CD14-positive monocyte (primary cell): ENCODE measurements around the gene MSRB3. TPM values are rescaled to one million over a fixed set of nuclear protein-coding genes. Genes with fewer than 3 reads are reported as not detected.

Experiments used
- DNase-seq, 3 donors: peaks; one replicate each; pipeline ENCODE4 v3.0.0-alpha.2; 2011 to 2022
- H2AFZ ChIP-seq: 2 replicates; pipeline ENCODE4 v1.6.0; 2012; ENCODE audit warnings: mild to moderate bottlenecking, low read depth, low read length, inconsistent platforms; ENCODE audit not compliant: insufficient read depth, poor library complexity, severe bottlenecking
- H3K27ac ChIP-seq, 2 donors: 1 replicate in 1 of 2; 2 replicates in 1 of 2; pipeline ENCODE4 v1.5.1; 2012 to 2013; ENCODE audit warnings: low read length in 2 of 2, control low read depth in 1 of 2, inconsistent platforms in 1 of 2, low read depth in 1 of 2, mild to moderate bottlenecking in 1 of 2
- H3K27me3 ChIP-seq, 2 donors: one replicate each; pipeline versions ENCODE4 v1.6.0 to v1.6.1; 2011 to 2013; ENCODE audit warnings: low read length in 2 of 2; ENCODE audit not compliant: control insufficient read depth in 2 of 2, insufficient read depth in 2 of 2
- H3K36me3 ChIP-seq, 2 donors: replicated peaks in 1 of 2; 1 replicate in 1 of 2; 2 replicates in 1 of 2; pipeline versions ENCODE4 v1.5.1 to v1.6.1; 2012 to 2013; ENCODE audit warnings: low read length in 2 of 2, control low read depth in 1 of 2, inconsistent platforms in 1 of 2, mild to moderate bottlenecking in 1 of 2; ENCODE audit not compliant: insufficient read depth in 2 of 2, control insufficient read depth in 1 of 2
- H3K4me1 ChIP-seq, 2 donors: 1 replicate in 1 of 2; 2 replicates in 1 of 2; pipeline versions ENCODE4 v1.5.1 to v1.6.1; 2012 to 2013; ENCODE audit warnings: low read length in 2 of 2, control low read depth in 1 of 2, inconsistent platforms in 1 of 2, mild to moderate bottlenecking in 1 of 2, moderate library complexity in 1 of 2; ENCODE audit not compliant: insufficient read depth in 2 of 2, control insufficient read depth in 1 of 2
- H3K4me2 ChIP-seq: replicated peaks from 2 replicates; pipeline ENCODE3; 2012; ENCODE audit warnings: low read length, moderate library complexity, mild to moderate bottlenecking; ENCODE audit not compliant: poor library complexity, severe bottlenecking; ENCODE audit errors: extremely low read depth
- H3K4me3 ChIP-seq, 3 experiments: fragments of 200-600 bp in 1 of 3; sonication (generic) in 1 of 3; replicated peaks in 1 of 3; 1 replicate in 2 of 3; 2 replicates in 1 of 3; pipeline ENCODE4 v1.5.1; 2011 to 2013; ENCODE audit warnings: low read length in 3 of 3, mild to moderate bottlenecking in 3 of 3, control low read depth in 2 of 3, low read depth in 2 of 3, inconsistent platforms in 1 of 3, moderate library complexity in 1 of 3
- H3K79me2 ChIP-seq: 2 replicates; pipeline ENCODE4 v1.6.0; 2012; ENCODE audit warnings: mild to moderate bottlenecking, control low read depth, inconsistent platforms, low read length, moderate library complexity; ENCODE audit not compliant: insufficient read depth
- H3K9ac ChIP-seq: 2 replicates; pipeline ENCODE4 v1.6.0; 2017; ENCODE audit warnings: low read length, mild to moderate bottlenecking; ENCODE audit not compliant: insufficient read depth, poor library complexity, severe bottlenecking
- H3K9me3 ChIP-seq, 2 donors: replicated peaks in 1 of 2; 1 replicate in 1 of 2; 2 replicates in 1 of 2; pipeline versions ENCODE4 v1.5.1 to v1.6.1; 2012 to 2013; ENCODE audit warnings: low read length in 2 of 2, control low read depth in 1 of 2; ENCODE audit not compliant: control insufficient read depth in 1 of 2, insufficient read depth in 1 of 2
- H4K20me1 ChIP-seq: 2 replicates; pipeline ENCODE4 v1.6.0; 2012; ENCODE audit warnings: mild to moderate bottlenecking, low read length, control low read depth, moderate library complexity; ENCODE audit not compliant: insufficient read depth
- H3K27ac Mint-ChIP-seq, 7 donors: one replicate each; pipeline ENCODE4 v1.8.0; 2020; ENCODE audit warnings: mild to moderate bottlenecking in 7 of 7, mixed read lengths in 7 of 7, moderate library complexity in 6 of 7, inconsistent platforms in 2 of 7
- H3K27me3 Mint-ChIP-seq, 3 donors: one replicate each; pipeline ENCODE4 v1.8.0; 2021 to 2022; ENCODE audit warnings: low read depth in 3 of 3, mild to moderate bottlenecking in 3 of 3, mixed read lengths in 3 of 3, moderate library complexity in 3 of 3, inconsistent platforms in 1 of 3
- H3K36me3 Mint-ChIP-seq, 2 donors: one replicate each; pipeline ENCODE4 v1.8.0; 2020; ENCODE audit warnings: mixed read lengths in 2 of 2, inconsistent platforms in 1 of 2, mild to moderate bottlenecking in 1 of 2
- H3K4me1 Mint-ChIP-seq: one replicate; pipeline ENCODE4 v1.8.0; 2020; ENCODE audit warnings: mild to moderate bottlenecking, mixed read lengths
- H3K4me3 Mint-ChIP-seq, 2 donors: one replicate each; pipeline ENCODE4 v1.8.0; 2020; ENCODE audit warnings: mild to moderate bottlenecking in 2 of 2, mixed read lengths in 2 of 2, moderate library complexity in 1 of 2
- H3K9me3 Mint-ChIP-seq, 7 donors: one replicate each; pipeline ENCODE4 v1.8.0; 2020 to 2022; ENCODE audit warnings: mixed read lengths in 7 of 7, mild to moderate bottlenecking in 6 of 7, moderate library complexity in 6 of 7, inconsistent platforms in 2 of 7
- WGBS: methylation state at CpG from one replicate; pipeline ENCODE4 v1.1.5; 2013; ENCODE audit warnings: missing lambda C conversion rate; ENCODE audit not compliant: insufficient coverage; 5-methylcytosine and 5-hydroxymethylcytosine counted together
- intact Hi-C, 2 donors: fragments of 100-400 bp; cut with micrococcal nuclease; formaldehyde crosslinking; loops; one replicate each; pipeline versions ENCODE4 v1.15.0 to v1.15.1; 2023
- polyA plus RNA-seq, 3 donors: library from polyadenylated mRNA; depleted of rRNA in 1 of 3; unstranded in 2 of 3; stranded (reverse) in 1 of 3; fragments of 300-500 nt in 2 of 3; fragments of >200 nt in 1 of 3; fragmentation: Illumina TruSeq in 2 of 3; gene quantifications; 1 replicate in 2 of 3; 2 replicates in 1 of 3; pipeline ENCODE4 v1.2.3, GENCODE V29; 2012 to 2021
- TF ChIP-seq, protein P1 (sequence below): fragments of 200-600 bp; IDR thresholded peaks from one replicate; pipeline ENCODE4 v1.8.0; 2022; ENCODE audit warnings: antibody characterized with exemption, mild to moderate bottlenecking

Gene MSRB3
- polyA plus RNA-seq, 3 donors, result 0.25 to 1.1 (median 1.0) TPM

DNA sequence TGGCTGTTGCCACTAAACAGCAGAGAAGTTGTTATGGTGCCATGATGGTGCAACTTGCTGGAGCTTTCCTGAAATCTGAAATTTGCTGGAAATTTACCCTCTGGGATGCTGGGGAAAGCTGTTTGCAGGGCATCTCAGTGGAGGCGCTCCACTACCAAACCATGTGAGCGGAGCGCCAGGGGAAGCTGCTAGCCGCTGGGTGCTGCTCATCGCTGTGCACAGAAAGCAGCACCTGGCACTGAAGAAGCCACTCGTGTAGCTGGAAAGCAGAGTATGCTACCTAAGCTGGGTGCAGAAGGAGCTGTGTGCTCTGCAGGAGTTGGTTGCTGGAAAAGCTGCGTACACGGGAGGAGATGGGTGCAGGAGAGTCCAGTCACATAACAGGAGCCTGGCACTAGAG is 53.0 kb downstream of the MSRB3 start:
- Mint-ChIP-seq H3K4me1 (peaks cover 3% of the 10 kb centered on the region), H3K4me3 (no peak overlapping the region), H3K36me3 (peaks cover 0 to 7% of the 10 kb centered on the region in 2 donors), H3K27me3 (no peaks in the 10 kb centered on the region), H3K9me3 (peaks cover 0 to 3% (median 0%) of the 10 kb centered on the region in 7 donors), H3K27ac (no peak overlapping the region)
- Histone ChIP-seq H3K9ac (no peak overlapping the region), H3K4me3 (no peak overlapping the region), H2AFZ (no peak overlapping the region), H4K20me1 (no peaks in the 10 kb centered on the region), H3K27ac (no peak overlapping the region), H3K36me3 (no peaks in the 10 kb centered on the region), H3K4me2 (no peak overlapping the region), H3K9me3 (no peaks in the 10 kb centered on the region), H3K4me1 (no peaks in the 10 kb centered on the region), H3K79me2 (no peaks in the 10 kb centered on the region), H3K27me3 (no peaks in the 10 kb centered on the region)
- intact Hi-C loops, result no loop called here
- 98% methylated on average over 8 of the region's 8 CpGs for WGBS
- TF ChIP-seq, protein P1, sequence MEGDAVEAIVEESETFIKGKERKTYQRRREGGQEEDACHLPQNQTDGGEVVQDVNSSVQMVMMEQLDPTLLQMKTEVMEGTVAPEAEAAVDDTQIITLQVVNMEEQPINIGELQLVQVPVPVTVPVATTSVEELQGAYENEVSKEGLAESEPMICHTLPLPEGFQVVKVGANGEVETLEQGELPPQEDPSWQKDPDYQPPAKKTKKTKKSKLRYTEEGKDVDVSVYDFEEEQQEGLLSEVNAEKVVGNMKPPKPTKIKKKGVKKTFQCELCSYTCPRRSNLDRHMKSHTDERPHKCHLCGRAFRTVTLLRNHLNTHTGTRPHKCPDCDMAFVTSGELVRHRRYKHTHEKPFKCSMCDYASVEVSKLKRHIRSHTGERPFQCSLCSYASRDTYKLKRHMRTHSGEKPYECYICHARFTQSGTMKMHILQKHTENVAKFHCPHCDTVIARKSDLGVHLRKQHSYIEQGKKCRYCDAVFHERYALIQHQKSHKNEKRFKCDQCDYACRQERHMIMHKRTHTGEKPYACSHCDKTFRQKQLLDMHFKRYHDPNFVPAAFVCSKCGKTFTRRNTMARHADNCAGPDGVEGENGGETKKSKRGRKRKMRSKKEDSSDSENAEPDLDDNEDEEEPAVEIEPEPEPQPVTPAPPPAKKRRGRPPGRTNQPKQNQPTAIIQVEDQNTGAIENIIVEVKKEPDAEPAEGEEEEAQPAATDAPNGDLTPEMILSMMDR, result no peak
- no peak for DNase-seq

DNA sequence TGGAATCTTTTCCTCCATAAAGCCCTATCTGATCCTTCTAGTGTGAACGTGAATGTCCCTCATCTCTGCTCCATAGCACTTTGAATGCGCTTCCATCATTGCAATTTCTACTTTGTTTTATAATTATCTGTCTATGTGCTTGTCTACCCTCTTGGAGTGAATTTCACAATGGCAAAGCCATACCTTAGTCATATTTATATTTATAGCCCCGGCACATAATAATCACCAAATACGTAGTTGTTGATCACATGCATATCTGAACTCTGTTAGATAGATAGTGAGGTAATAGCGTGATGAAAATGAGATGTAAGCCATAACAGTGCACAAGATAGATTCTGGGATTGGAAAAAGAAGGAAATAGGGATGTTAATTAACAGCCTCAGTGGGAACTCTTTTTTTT is 55.2 kb downstream of the MSRB3 start:
- H3K4me2 ChIP-seq, result no peak overlapping the region
- no peak overlapping the region for H3K4me3 ChIP-seq

More for the DNA sequence above, 55.2 kb downstream of the MSRB3 start:
- Mint-ChIP-seq H3K9me3 (peaks cover 0 to 8% (median 0%) of the 10 kb centered on the region in 7 donors), H3K36me3 (peaks cover 0 to 7% of the 10 kb centered on the region in 2 donors), H3K4me1 (peaks cover 3% of the 10 kb centered on the region), H3K4me3 (no peak overlapping the region), H3K27me3 (no peaks in the 10 kb centered on the region), H3K27ac (no peak overlapping the region)
- no peak for DNase-seq
- Histone ChIP-seq H3K79me2 (no peaks in the 10 kb centered on the region), H3K36me3 (no peaks in the 10 kb centered on the region), H3K9ac (no peak overlapping the region), H3K9me3 (no peaks in the 10 kb centered on the region), H3K4me1 (no peaks in the 10 kb centered on the region), H4K20me1 (no peaks in the 10 kb centered on the region), H3K27me3 (no peaks in the 10 kb centered on the region), H3K27ac (no peak overlapping the region), H2AFZ (no peak overlapping the region)
- intact Hi-C loops, result no loop called here
- 83% methylated on average over 1 of the region's 5 CpGs for WGBS
- TF ChIP-seq, protein P1, result no peak
